OCI-LY1 (cell line): ENCODE results near the gene SMLR1.

Experiments
- H2AFZ ChIP-seq: fragments of 200-600 bp; sonication (generic), shearing (Covaris generic); 2 replicates; pipeline ENCODE4 v1.6.0; 2014; ENCODE audit warnings: antibody characterized with exemption, mild to moderate bottlenecking, low read length
- H3F3A ChIP-seq: fragments of 200-600 bp; sonication (generic), shearing (Covaris generic); 2 replicates; pipeline ENCODE4 v1.6.0; 2014; ENCODE audit warnings: mild to moderate bottlenecking, antibody characterized with exemption, low read length, moderate library complexity; ENCODE audit not compliant: insufficient read depth
- H3K27ac ChIP-seq: fragments of 200-600 bp; sonication (generic); 2 replicates; pipeline ENCODE4 v1.5.1; 2014; ENCODE audit warnings: low read length, mixed run types, mild to moderate bottlenecking, low read depth; ENCODE audit not compliant: poor library complexity, severe bottlenecking
- H3K27me3 ChIP-seq: fragments of 200-600 bp; sonication (generic); 2 replicates; pipeline ENCODE4 v1.6.0; 2014; ENCODE audit warnings: antibody characterized with exemption, mild to moderate bottlenecking, low read length, moderate library complexity; ENCODE audit not compliant: insufficient read depth
- H3K36me3 ChIP-seq: fragments of 200-600 bp; sonication (generic); 2 replicates; pipeline ENCODE4 v1.6.1; 2014; ENCODE audit warnings: mild to moderate bottlenecking, antibody characterized with exemption, low read length, moderate library complexity, mixed read lengths; ENCODE audit not compliant: insufficient read depth
- H3K4me1 ChIP-seq: fragments of 200-600 bp; sonication (generic); 2 replicates; pipeline ENCODE4 v1.5.1; 2014; ENCODE audit warnings: mild to moderate bottlenecking, low read length, moderate library complexity; ENCODE audit not compliant: insufficient read depth, severe bottlenecking
- H3K4me2 ChIP-seq: fragments of 200-600 bp; sonication (generic), shearing (Covaris generic); 2 replicates; pipeline ENCODE4 v1.6.1; 2014; ENCODE audit warnings: low read length
- H3K4me3 ChIP-seq: fragments of 200-600 bp; sonication (generic); 2 replicates; pipeline ENCODE4 v1.5.1; 2014; ENCODE audit warnings: low read length, low read depth, mild to moderate bottlenecking, mixed read lengths; ENCODE audit not compliant: poor library complexity, severe bottlenecking
- H3K79me2 ChIP-seq: fragments of 200-600 bp; shearing (Covaris generic); 2 replicates; pipeline ENCODE4 v1.6.1; 2016; ENCODE audit warnings: mixed run types, low read length, mixed read lengths; ENCODE audit not compliant: insufficient read depth
- H3K9ac ChIP-seq: fragments of 200-600 bp; sonication (generic), shearing (Covaris generic); 2 replicates; pipeline ENCODE4 v1.6.1; 2014; ENCODE audit warnings: mild to moderate bottlenecking, low read length, mixed read lengths
- H3K9me2 ChIP-seq: fragments of 200-600 bp; sonication (generic), shearing (Covaris generic); 2 replicates; pipeline ENCODE4 v1.6.1; 2014; ENCODE audit warnings: low read depth, mild to moderate bottlenecking, low read length, mixed read lengths
- H3K9me3 ChIP-seq: fragments of 200-600 bp; shearing (Covaris generic); 2 replicates; pipeline ENCODE4 v1.6.1; 2014; ENCODE audit warnings: low read length, mixed read lengths
- H4K20me1 ChIP-seq: fragments of 200-600 bp; sonication (generic), shearing (Covaris generic); 2 replicates; pipeline ENCODE4 v1.6.0; 2016; ENCODE audit warnings: mild to moderate bottlenecking, low read length; ENCODE audit not compliant: insufficient read depth
- CTCF ChIP-seq: fragments of 200-600 bp; sonication (generic), shearing (Covaris generic); IDR thresholded peaks from 2 replicates; pipeline ENCODE4 v1.5.1; 2017; ENCODE audit warnings: mild to moderate bottlenecking, antibody characterized with exemption, low read length, moderate library complexity, mixed read lengths
- EZH2 ChIP-seq: fragments of 200-600 bp; sonication (generic), shearing (Covaris generic); IDR thresholded peaks from 2 replicates; pipeline ENCODE4 v1.8.0; 2017; ENCODE audit warnings: borderline replicate concordance, mixed run types, mild to moderate bottlenecking, antibody characterized with exemption, low read length, moderate library complexity, mixed read lengths

SMLR1 gene

GRCh38 chr6:130862370-130862769 is 35.2 kb downstream of the SMLR1 start:
- Histone ChIP-seq H3K9ac (no peak overlapping the region), H3K4me3 (no peak overlapping the region), H3K36me3 (no peaks in the 10 kb centered on the region), H3F3A (no peaks in the 10 kb centered on the region), H3K27ac (no peak overlapping the region), H3K4me2 (no peak overlapping the region), H3K9me3 (no peaks in the 10 kb centered on the region), H3K79me2 (no peaks in the 10 kb centered on the region), H4K20me1 (no peaks in the 10 kb centered on the region), H3K27me3 (no peaks in the 10 kb centered on the region), H3K9me2 (no peaks in the 10 kb centered on the region), H2AFZ (no peak overlapping the region), H3K4me1 (no peaks in the 10 kb centered on the region)
- TF ChIP-seq CTCF (no peak), EZH2 (no peak)

GRCh38 chr6:130863415-130864230 is 36.4 kb downstream of the SMLR1 start:
- H4K20me1 ChIP-seq: no peaks in the 10 kb centered on the region

GRCh38 chr6:130864344-130864743 is 37.1 kb downstream of the SMLR1 start:
- Histone ChIP-seq H3K9me2 (no peaks in the 10 kb centered on the region), H3K4me2 (no peak overlapping the region), H3K9ac (no peak overlapping the region), H3K9me3 (no peaks in the 10 kb centered on the region), H2AFZ (no peak overlapping the region), H3K36me3 (no peaks in the 10 kb centered on the region), H3K27ac (no peak overlapping the region), H3K79me2 (no peaks in the 10 kb centered on the region), H3F3A (no peaks in the 10 kb centered on the region), H3K27me3 (no peaks in the 10 kb centered on the region), H3K4me3 (no peak overlapping the region), H3K4me1 (no peaks in the 10 kb centered on the region), H4K20me1 (no peaks in the 10 kb centered on the region)
- TF ChIP-seq EZH2 (no peak), CTCF (no peak)

More at GRCh38 chr6:130863415-130864230, 36.4 kb downstream of the SMLR1 start:
- Histone ChIP-seq H3K4me2 (no peak overlapping the region), H3K9ac (no peak overlapping the region), H2AFZ (no peak overlapping the region), H3F3A (no peaks in the 10 kb centered on the region), H3K4me3 (no peak overlapping the region), H3K27ac (no peak overlapping the region), H3K36me3 (no peaks in the 10 kb centered on the region), H3K4me1 (no peaks in the 10 kb centered on the region), H3K27me3 (no peaks in the 10 kb centered on the region), H3K9me2 (no peaks in the 10 kb centered on the region), H3K79me2 (no peaks in the 10 kb centered on the region), H3K9me3 (no peaks in the 10 kb centered on the region)
- TF ChIP-seq EZH2 (no peak), CTCF (no peak)
